NOMO-1 (cell line): ENCODE results near the gene CCDC43.
A peak's percentile ranks its signal among the peaks of the same experiment; 100 is the strongest.
"Not testable (repeated sequence)": the region's sequence is repeated elsewhere in the genome, so short reads cannot be mapped to it uniquely, and the experiment has no call there.

Source experiments
- DNase-seq, 2 experiments: peaks; one replicate each; lab custom pipeline; 2025; ENCODE audit not compliant: unreplicated experiment in 2 of 2; lab: John Stamatoyannopoulos, UW

CCDC43 gene

GRCh38 chr17:44689477-44690217 lies at the start of gene CCDC43:
CCDC43 (minus strand) TSS chr17:44689776; CDS start chr17:44689753, 23 bp downstream.
- DNase-seq = peak; percentile 85 to 86

- no peak for DNase-seq
Measured at GRCh38 chr17:44738214-44738906, 48.8 kb upstream of the CCDC43 start.

- no peak for DNase-seq
Measured at GRCh38 chr17:44736551-44737240, 47.1 kb upstream of the CCDC43 start.

GRCh38 chr17:44734272-44734671 lies 44.7 kb upstream of the CCDC43 start:
- DNase-seq = no peak

- no peak for DNase-seq
Measured at GRCh38 chr17:44733753-44734152, 44.2 kb upstream of the CCDC43 start.

- DNase-seq = not testable (repeated sequence)
Measured at GRCh38 chr17:44726121-44726520, 36.5 kb upstream of the CCDC43 start.

GRCh38 chr17:44722254-44722653 lies 32.7 kb upstream of the CCDC43 start:
- no peak for DNase-seq

- no peak for DNase-seq
Measured at GRCh38 chr17:44719444-44719843, 29.9 kb upstream of the CCDC43 start.

GRCh38 chr17:44708401-44709263 lies 19.1 kb upstream of the CCDC43 start, which contains the start of gene DBF4B:
DBF4B (plus strand) TSS chr17:44708665; CDS start chr17:44708821, 156 bp downstream.
- DNase-seq = peak; percentile 83 to 88

- DNase-seq = no peak
Measured at GRCh38 chr17:44707755-44708400, 18.3 kb upstream of the CCDC43 start.

- DNase-seq = not testable (repeated sequence)
Measured at GRCh38 chr17:44700288-44700687, 10.7 kb upstream of the CCDC43 start.

- no peak for DNase-seq
Measured at GRCh38 chr17:44693609-44694008, 4.0 kb upstream of the CCDC43 start.

GRCh38 chr17:44690746-44691306 lies 1.2 kb upstream of the CCDC43 start:
- DNase-seq = peak; percentile 22 to 59

- no peak for DNase-seq
Measured at GRCh38 chr17:44688675-44689476, 700 bp downstream of the CCDC43 start.

GRCh38 chr17:44688200-44688599 lies 1.4 kb downstream of the CCDC43 start:
- no peak for DNase-seq

GRCh38 chr17:44687756-44688155 lies 1.8 kb downstream of the CCDC43 start:
- no peak for DNase-seq

GRCh38 chr17:44683303-44683702 lies 6.3 kb downstream of the CCDC43 start:
- peak; percentile 14 to 83 for DNase-seq

- DNase-seq = no peak
Measured at GRCh38 chr17:44677136-44677535, 12.4 kb downstream of the CCDC43 start.

GRCh38 chr17:44673893-44674292 lies 15.7 kb downstream of the CCDC43 start:
- DNase-seq = no peak
